H1 (cell line): ENCODE data around the gene ZSCAN30. TPM values are rescaled to one million over a fixed set of nuclear protein-coding genes. Genes with fewer than 3 reads are reported as not detected.

Experiments used
- CTCF ChIA-PET: fragments of 300-600 bp; sonication (Branson Sonifier 250); formaldehyde crosslinking; loops from one replicate; lab custom pipeline; 2021; ENCODE audit not compliant: partially characterized antibody; lab: Charles Lee
- POLR2A ChIA-PET: fragments of 300-600 bp; sonication (Branson Sonifier 250); formaldehyde crosslinking; loops from one replicate; lab custom pipeline; 2021; ENCODE audit warnings: inconsistent platforms; ENCODE audit not compliant: partially characterized antibody; lab: Charles Lee
- DNase-seq, 2 experiments: peaks; one replicate each; pipeline versions ENCODE4 v3.0.0 to v3.0.0-alpha.2; 2010 to 2022; ENCODE audit warnings: low spot score in 2 of 2, low read depth in 1 of 2, mixed read lengths in 1 of 2
- FAIRE-seq: peaks from 2 replicates; lab custom pipeline; 2011; peaks lifted over from hg19 to GRCh38; lab: Jason Lieb, UNC
- H2AFZ ChIP-seq: 2 replicates; pipeline ENCODE4 v1.8.1; 2012; ENCODE audit warnings: low read length, inconsistent platforms
- H2AK5ac ChIP-seq: 2 replicates; pipeline ENCODE4 v1.6.1; 2013; ENCODE audit warnings: low read depth, low read length
- H2BK120ac ChIP-seq: replicated peaks from 2 replicates; pipeline ENCODE3; 2013; ENCODE audit warnings: low read depth, low read length, inconsistent platforms
- H2BK12ac ChIP-seq: 2 replicates; pipeline ENCODE4 v1.6.1; 2013; ENCODE audit warnings: low read depth, low read length
- H2BK15ac ChIP-seq: 2 replicates; pipeline ENCODE4 v1.6.1; 2013; ENCODE audit warnings: low read length
- H2BK20ac ChIP-seq: 2 replicates; pipeline ENCODE4 v1.6.1; 2013; ENCODE audit warnings: low read length
- H2BK5ac ChIP-seq: 2 replicates; pipeline ENCODE4 v1.6.1; 2013; ENCODE audit warnings: low read depth, low read length
- H3K14ac ChIP-seq: 2 replicates; pipeline ENCODE4 v1.6.1; 2013; ENCODE audit warnings: inconsistent platforms; ENCODE audit not compliant: insufficient read length
- H3K18ac ChIP-seq: 2 replicates; pipeline ENCODE4 v1.6.1; 2013; ENCODE audit warnings: low read length; ENCODE audit errors: extremely low read depth
- H3K23ac ChIP-seq: 2 replicates; pipeline ENCODE4 v1.6.1; 2013; ENCODE audit warnings: inconsistent platforms; ENCODE audit not compliant: insufficient read length
- H3K23me2 ChIP-seq: 2 replicates; pipeline ENCODE4 v1.6.1; 2013; ENCODE audit warnings: low read depth, low read length
- H3K27ac ChIP-seq: 2 replicates; pipeline ENCODE4 v1.6.1; 2011; ENCODE audit warnings: low read depth, low read length, inconsistent platforms
- H3K27me3 ChIP-seq, 4 experiments: replicated peaks in 1 of 4; 1 replicate in 1 of 4; 2 replicates in 3 of 4; pipeline versions ENCODE4 v1.6.1 to v1.8.1; 2011 to 2013; ENCODE audit warnings: low read length in 3 of 4, mild to moderate bottlenecking in 3 of 4, inconsistent platforms in 2 of 4, mixed read lengths in 2 of 4, moderate library complexity in 1 of 4; ENCODE audit not compliant: control insufficient read depth in 3 of 4, insufficient read depth in 3 of 4; ENCODE audit errors: extremely low read depth in 1 of 4
- H3K36me3 ChIP-seq, 4 experiments: 2 replicates each; pipeline versions ENCODE4 v1.6.1 to v1.8.1; 2011 to 2013; ENCODE audit warnings: mild to moderate bottlenecking in 4 of 4, low read length in 3 of 4, moderate library complexity in 2 of 4, control low read depth in 1 of 4, inconsistent platforms in 1 of 4; ENCODE audit not compliant: insufficient read depth in 4 of 4, control insufficient read depth in 2 of 4
- H3K4ac ChIP-seq: replicated peaks from 2 replicates; pipeline ENCODE3; 2013; ENCODE audit warnings: low read length, low read depth, mixed read lengths, inconsistent platforms; ENCODE audit not compliant: insufficient read length
- H3K4me1 ChIP-seq, 4 experiments: replicated peaks in 1 of 4; 1 replicate in 1 of 4; 2 replicates in 3 of 4; pipeline versions ENCODE4 v1.6.1 to v1.8.1; 2011 to 2013; ENCODE audit warnings: low read length in 3 of 4, inconsistent platforms in 2 of 4, mixed read lengths in 1 of 4; ENCODE audit not compliant: insufficient read depth in 4 of 4, control insufficient read depth in 3 of 4
- H3K4me2 ChIP-seq, 2 experiments: 2 replicates each; pipeline versions ENCODE4 v1.6.1 to v1.8.1; 2011 to 2013; ENCODE audit warnings: low read depth in 2 of 2, low read length in 2 of 2, control low read depth in 1 of 2, inconsistent platforms in 1 of 2, mild to moderate bottlenecking in 1 of 2; ENCODE audit not compliant: insufficient read depth in 1 of 2
- H3K4me3 ChIP-seq, 4 experiments: fragments of 200-600, 300-600 bp in 1 of 4; sonication (generic), shearing (Covaris generic), sonication (Bioruptor Twin) in 1 of 4; 2 replicates each; pipeline versions ENCODE4 v1.5.1 to v1.8.1; 2011 to 2016; ENCODE audit warnings: low read length in 4 of 4, low read depth in 3 of 4, control low read depth in 2 of 4, inconsistent platforms in 2 of 4, mild to moderate bottlenecking in 2 of 4, mixed read lengths in 1 of 4, moderate library complexity in 1 of 4; ENCODE audit not compliant: insufficient read depth in 2 of 4; ENCODE audit errors: extremely low read depth in 1 of 4
- H3K56ac ChIP-seq: replicated peaks from 2 replicates; pipeline ENCODE3; 2013; ENCODE audit warnings: low read depth, mild to moderate bottlenecking, mixed read lengths, low read length, inconsistent platforms; ENCODE audit not compliant: insufficient read length
- H3K79me1 ChIP-seq: 2 replicates; pipeline ENCODE4 v1.6.1; 2013; ENCODE audit warnings: low read depth, low read length, control low read depth
- H3K79me2 ChIP-seq, 2 experiments: 2 replicates each; pipeline versions ENCODE4 v1.6.1 to v1.8.1; 2012 to 2013; ENCODE audit warnings: low read length in 2 of 2, mild to moderate bottlenecking in 2 of 2, inconsistent platforms in 1 of 2; ENCODE audit not compliant: insufficient read depth in 2 of 2, control insufficient read depth in 1 of 2
- H3K9ac ChIP-seq, 4 experiments: replicated peaks in 1 of 4; 1 replicate in 1 of 4; 2 replicates in 3 of 4; pipeline versions ENCODE4 v1.6.1 to v1.8.1; 2011 to 2013; ENCODE audit warnings: low read depth in 3 of 4, low read length in 3 of 4, control low read depth in 2 of 4, mild to moderate bottlenecking in 2 of 4, moderate library complexity in 2 of 4, inconsistent platforms in 1 of 4; ENCODE audit errors: extremely low read depth in 1 of 4
- H3K9me3 ChIP-seq, 2 experiments: 2 replicates each; pipeline versions ENCODE4 v1.6.1 to v1.8.1; 2012 to 2013; ENCODE audit warnings: mild to moderate bottlenecking in 2 of 2, moderate library complexity in 2 of 2, control low read depth in 1 of 2, inconsistent platforms in 1 of 2, low read depth in 1 of 2, low read length in 1 of 2, mixed read lengths in 1 of 2; ENCODE audit not compliant: insufficient read depth in 2 of 2
- H4K20me1 ChIP-seq, 2 experiments: replicated peaks in 1 of 2; 2 replicates each; pipeline versions ENCODE3 to v1.8.1; 2011 to 2013; ENCODE audit warnings: inconsistent platforms in 2 of 2, low read length in 2 of 2, mild to moderate bottlenecking in 1 of 2; ENCODE audit not compliant: insufficient read depth in 2 of 2, control insufficient read depth in 1 of 2
- H4K5ac ChIP-seq: 2 replicates; pipeline ENCODE4 v1.6.1; 2013; ENCODE audit warnings: low read length, low read depth, mixed read lengths, inconsistent platforms; ENCODE audit not compliant: insufficient read length
- H4K8ac ChIP-seq: 2 replicates; pipeline ENCODE4 v1.8.0; 2013; ENCODE audit warnings: mild to moderate bottlenecking, moderate library complexity, low read length, inconsistent platforms; ENCODE audit not compliant: insufficient read depth; ENCODE audit errors: extremely low read depth
- H4K91ac ChIP-seq: replicated peaks from 2 replicates; pipeline ENCODE3; 2013; ENCODE audit warnings: low read length, mixed read lengths, inconsistent platforms; ENCODE audit not compliant: insufficient read length
- E2F6 ChIP-seq: IDR thresholded peaks from 2 replicates; pipeline ENCODE4 v1.6.1; 2012; ENCODE audit warnings: inconsistent platforms
- EZH2 ChIP-seq: fragments of 200-600 bp; sonication (generic); IDR thresholded peaks from 2 replicates; pipeline ENCODE4 v1.7.1; 2012; ENCODE audit warnings: low read depth, mild to moderate bottlenecking, moderate library complexity, low read length, inconsistent platforms; ENCODE audit not compliant: severe bottlenecking
- GABPA ChIP-seq: IDR thresholded peaks from 2 replicates; pipeline ENCODE4 v1.6.1; 2011; ENCODE audit warnings: mild to moderate bottlenecking, low read length, moderate library complexity, borderline replicate concordance; ENCODE audit not compliant: insufficient read depth
- KDM1A ChIP-seq: fragments of 200-600, 300-600 bp; sonication (generic); IDR thresholded peaks from 2 replicates; pipeline ENCODE4 v1.7.1; 2016; ENCODE audit warnings: mild to moderate bottlenecking, low read length, borderline replicate concordance
- KDM5A ChIP-seq: fragments of 200-600 bp; IDR thresholded peaks from 2 replicates; pipeline ENCODE4 v1.7.1; 2012; ENCODE audit warnings: mild to moderate bottlenecking, low read length, inconsistent platforms, mixed read lengths
- MAFK ChIP-seq: IDR thresholded peaks from 2 replicates; pipeline ENCODE4 v1.6.1; 2012; ENCODE audit warnings: low read depth, mild to moderate bottlenecking, improper control_type of control experiment, low read length
- MAX ChIP-seq: IDR thresholded peaks from 2 replicates; pipeline ENCODE4 v1.6.1; 2012; ENCODE audit warnings: inconsistent platforms
- NRF1 ChIP-seq: IDR thresholded peaks from 2 replicates; pipeline ENCODE4 v1.6.1; 2011; ENCODE audit warnings: mild to moderate bottlenecking, low read depth, low read length, improper control_type of control experiment
- RAD21 ChIP-seq, 2 experiments: IDR thresholded peaks in 1 of 2; conservative IDR thresholded peaks in 1 of 2; 2 replicates each; pipeline ENCODE4 v1.6.1; 2011; ENCODE audit warnings: low read depth in 2 of 2, low read length in 2 of 2, improper control_type of control experiment in 1 of 2, inconsistent platforms in 1 of 2, mild to moderate bottlenecking in 1 of 2, moderate library complexity in 1 of 2
- RXRA ChIP-seq: IDR thresholded peaks from 2 replicates; pipeline ENCODE4 v1.6.1; 2011; ENCODE audit warnings: low read depth, mild to moderate bottlenecking, low read length, moderate library complexity; ENCODE audit not compliant: insufficient read depth
- SP1 ChIP-seq: IDR thresholded peaks from 2 replicates; pipeline ENCODE4 v1.6.1; 2011; ENCODE audit warnings: low read depth, low read length
- SP2 ChIP-seq: IDR thresholded peaks from 2 replicates; pipeline ENCODE4 v1.6.1; 2012; ENCODE audit warnings: mild to moderate bottlenecking, low read length, inconsistent platforms
- TBP ChIP-seq: IDR thresholded peaks from 2 replicates; pipeline ENCODE4 v1.6.1; 2011; ENCODE audit warnings: low read depth, low read length, improper control_type of control experiment
- WGBS, 2 experiments: shearing (Covaris generic) in 1 of 2; methylation state at CpG; one replicate each; pipeline versions ENCODE4 v1.1.6 to v1.1.7; 2013 to 2015; ENCODE audit warnings: low lambda C conversion rate in 2 of 2, mixed read lengths in 2 of 2, inconsistent platforms in 1 of 2, low coverage in 1 of 2, missing lambda C conversion rate in 1 of 2; ENCODE audit not compliant: insufficient replicate concordance in 2 of 2, insufficient coverage in 1 of 2, insufficient read length in 1 of 2; ENCODE audit errors: extremely low coverage in 1 of 2, missing lambda C conversion rate in 1 of 2; 5-methylcytosine and 5-hydroxymethylcytosine counted together
- polyA plus RNA-seq, 7 experiments: library from polyadenylated mRNA; depleted of rRNA in 3 of 7; stranded (reverse) in 5 of 7; unstranded in 2 of 7; fragments of >200 nt in 5 of 7; fragments of 200-250 nt in 2 of 7; gene quantifications; 1 replicate in 5 of 7; 2 replicates in 1 of 7; 4 replicates in 1 of 7; pipeline versions ENCODE4 v1.2.1 to v1.2.3, GENCODE V29; 2011 to 2013; ENCODE audit warnings: missing spikeins in 2 of 7, mixed read lengths in 2 of 7
- total RNA-seq: library from RNA; stranded (reverse); fragmentation: NEBNext Ultra II Directional; extraction: Animal tissue kit (Norgen Biotek cat#: 25700); gene quantifications from 2 replicates; pipeline ENCODE4 v1.2.1, GENCODE V29; 2021

Gene ZSCAN30
- total and polyA plus RNA-seq, 2 of the 8 experiments (the other 6 are each of a cell fraction or from before 2014, with no cell fraction given) = 4.4 to 10.3 TPM

DNA sequence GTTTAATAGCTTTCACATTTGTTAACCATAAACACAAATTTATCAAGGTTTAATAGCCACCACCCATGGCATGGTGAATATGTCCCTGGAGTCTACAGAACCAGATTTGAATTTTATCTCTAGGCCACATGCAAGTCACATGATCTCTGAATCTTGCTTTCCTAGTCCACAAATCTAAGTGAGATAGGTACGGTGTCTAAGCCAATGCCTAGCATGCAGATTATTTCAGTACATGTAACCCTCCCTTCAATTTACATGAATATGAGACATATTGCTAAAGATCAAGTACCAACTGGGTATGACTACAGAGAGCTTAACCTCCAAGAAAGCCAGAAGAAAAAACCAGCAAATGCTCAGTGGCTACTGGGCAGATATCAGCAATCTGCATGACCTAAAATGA, 44.2 kb upstream of the ZSCAN30 start:
- Histone ChIP-seq H2BK120ac (no peak overlapping the region), H2BK12ac (no peak overlapping the region), H3K56ac (no peak overlapping the region), H3K4me1 (peaks cover 0 to 5% (median 0%) of the 10 kb centered on the region in 4 experiments; a peak in 1 of 7 replicates), H3K27ac (no peak overlapping the region), H3K14ac (no peak overlapping the region), H3K4me2 (no peak overlapping the region), H2BK5ac (no peak overlapping the region), H4K20me1 (peaks cover 0 to 2% of the 10 kb centered on the region in 2 experiments), H3K23me2 (no peaks in the 10 kb centered on the region), H2BK20ac (no peak overlapping the region), H3K4me3 (no peak overlapping the region), H3K79me1 (no peaks in the 10 kb centered on the region), H3K27me3 (no peaks in the 10 kb centered on the region), H3K36me3 (peaks cover 9 to 58% (median 42%) of the 10 kb centered on the region in 4 experiments), H4K5ac (no peak overlapping the region), H3K9ac (no peak overlapping the region), H4K91ac (no peak overlapping the region), H3K9me3 (no peaks in the 10 kb centered on the region), H3K4ac (no peak overlapping the region), H3K79me2 (peaks cover 0 to 6% of the 10 kb centered on the region in 2 experiments; a peak in 1 of 4 replicates), H2BK15ac (no peak overlapping the region), H4K8ac (no peak overlapping the region), H2AFZ (no peak overlapping the region), H3K18ac (no peak overlapping the region), H3K23ac (no peak overlapping the region), H2AK5ac (no peak overlapping the region)
- DNase-seq = no peak
- 100% methylated on average over 1 of the region's 1 CpG; no CpG with 5 or more reads in 1 of the 2 experiments for WGBS, 2 experiments
- POLR2A ChIA-PET = interaction anchor here (0.7 to 4.0 kb wide), 5 partner anchors 9 to 965 kb away, joined by 3 to 16 read pairs (median 4); partner anchors contain the start of gene ZNF24
- FAIRE-seq = no peak
- CTCF ChIA-PET = no interaction called here
- TF ChIP-seq GABPA = no peak
- TF ChIP-seq E2F6 = no peak
- TF ChIP-seq SP2 = no peak
- TF ChIP-seq SP1 = no peak
- no peak for TF ChIP-seq NRF1
- TF ChIP-seq KDM5A = no peak
- no peak for TF ChIP-seq MAFK
- no peak for TF ChIP-seq MAX
- no peak for TF ChIP-seq RXRA
- TF ChIP-seq TBP = no peak
- TF ChIP-seq KDM1A = no peak
- TF ChIP-seq RAD21 (IDR thresholded peaks at IDR 0.05 in 1 of 2, conservative IDR thresholded peaks at IDR 0.05 in 1 of 2; ENCODE audit: low read depth in 2 of 2, low read length in 2 of 2) = no peak
- TF ChIP-seq EZH2 = no peak
